GM18868 (cell line): ENCODE data around the gene VRK1.

ENCODE experiments used
- ATAC-seq: cut with Tn5 transposase; IDR thresholded peaks from one replicate; pipeline ENCODE4 v1.9.1; 2021; ENCODE audit warnings: mild to moderate bottlenecking, moderate library complexity; ENCODE audit not compliant: unreplicated experiment

Gene VRK1

DNA sequence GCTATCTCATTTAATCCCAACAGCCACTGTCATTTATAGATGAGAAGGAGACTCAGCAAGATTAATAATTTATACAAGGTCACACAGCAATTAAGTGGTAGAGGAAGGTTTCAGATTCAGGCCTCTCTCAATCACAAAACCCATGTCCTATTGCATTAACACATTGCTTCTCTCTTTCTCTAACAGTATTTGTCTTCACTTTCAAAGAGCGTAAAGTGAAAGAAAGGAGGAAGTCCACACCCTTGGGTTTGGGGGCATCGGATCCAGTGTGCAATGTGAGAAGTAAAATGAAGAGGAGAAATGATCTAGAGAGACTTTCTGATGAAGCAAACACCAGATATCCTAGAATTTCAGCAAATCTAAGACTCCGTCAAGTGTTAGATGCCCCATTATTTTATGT is 7.0 kb upstream of the VRK1 start:
- no peak for ATAC-seq

DNA sequence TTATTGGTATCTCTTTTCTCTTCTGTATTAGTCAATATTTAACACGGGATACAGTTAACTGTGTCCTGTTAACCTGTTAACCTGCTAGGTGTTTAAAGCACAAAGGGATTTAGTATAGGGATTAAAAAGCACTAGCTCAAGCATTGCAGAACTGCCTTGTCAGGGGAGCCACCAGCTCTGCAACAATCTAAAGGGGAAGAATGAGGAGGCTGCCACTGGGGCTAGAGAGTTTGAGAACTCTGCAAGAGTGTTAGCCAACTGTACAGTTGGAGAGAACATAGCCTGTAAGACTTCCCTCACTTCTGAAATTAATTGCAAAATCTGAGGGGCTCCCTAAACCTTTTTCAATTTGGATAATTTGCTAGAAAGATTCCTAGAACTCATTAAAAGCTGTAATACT is 6.5 kb upstream of the VRK1 start:
- no peak for ATAC-seq

DNA sequence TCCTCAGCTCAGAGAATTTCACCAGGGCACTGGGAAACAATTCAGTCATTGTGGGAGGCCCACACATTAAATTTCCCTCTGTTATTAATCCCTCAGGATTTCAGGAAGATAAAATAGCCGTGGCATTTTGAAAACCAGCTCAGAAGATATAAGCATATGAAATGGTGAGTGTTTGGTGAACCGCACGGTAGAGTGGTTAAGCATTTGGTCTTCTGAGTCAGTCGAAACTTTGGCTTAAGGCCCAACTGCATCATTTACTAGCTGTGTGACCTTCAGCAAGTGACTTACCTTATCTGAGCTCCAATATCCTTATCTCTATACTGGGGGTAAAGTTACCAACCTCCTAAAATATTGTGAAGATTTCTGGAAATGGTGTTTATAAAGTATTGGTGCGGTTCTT is 5.2 kb upstream of the VRK1 start:
- no peak for ATAC-seq

DNA sequence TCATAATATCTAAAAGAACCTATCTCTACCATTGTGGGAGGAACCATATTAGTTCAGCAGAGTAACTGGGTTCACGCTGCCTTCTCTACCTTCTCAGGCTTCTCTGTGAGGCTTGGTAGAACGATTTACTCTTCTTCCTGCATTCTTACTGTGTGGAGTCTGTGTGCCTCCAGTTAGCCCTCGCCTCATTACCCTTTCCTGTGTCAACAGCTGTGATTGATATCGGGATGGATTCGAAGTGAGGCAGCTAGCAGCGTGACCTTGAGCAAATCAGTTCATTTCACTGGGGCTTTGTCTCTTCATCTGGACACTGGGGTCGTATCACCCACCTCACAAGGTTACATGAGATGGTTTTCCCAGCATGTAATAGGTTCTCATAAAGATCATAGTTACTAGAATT is 4.6 kb upstream of the VRK1 start:
- no peak for ATAC-seq

DNA sequence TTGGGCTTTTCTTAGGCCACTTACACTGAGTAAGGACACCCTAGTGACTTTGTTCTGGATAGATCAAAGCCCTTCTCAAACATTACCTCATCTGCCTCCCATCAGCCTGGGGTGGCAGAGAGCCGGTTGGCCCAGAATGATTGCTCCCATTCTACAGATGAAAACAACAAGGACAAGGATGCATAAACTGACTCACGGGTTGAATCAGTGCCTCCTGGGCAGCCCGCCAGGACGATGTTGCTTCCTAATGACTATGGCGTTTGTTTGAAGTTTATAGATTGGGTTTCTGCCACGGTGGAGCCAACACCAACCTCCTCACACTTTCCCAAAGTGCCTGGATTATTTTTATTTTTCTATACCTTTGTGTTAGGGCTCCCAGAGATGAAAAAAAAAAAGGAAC is 3.6 kb upstream of the VRK1 start:
- ATAC-seq = no peak

DNA sequence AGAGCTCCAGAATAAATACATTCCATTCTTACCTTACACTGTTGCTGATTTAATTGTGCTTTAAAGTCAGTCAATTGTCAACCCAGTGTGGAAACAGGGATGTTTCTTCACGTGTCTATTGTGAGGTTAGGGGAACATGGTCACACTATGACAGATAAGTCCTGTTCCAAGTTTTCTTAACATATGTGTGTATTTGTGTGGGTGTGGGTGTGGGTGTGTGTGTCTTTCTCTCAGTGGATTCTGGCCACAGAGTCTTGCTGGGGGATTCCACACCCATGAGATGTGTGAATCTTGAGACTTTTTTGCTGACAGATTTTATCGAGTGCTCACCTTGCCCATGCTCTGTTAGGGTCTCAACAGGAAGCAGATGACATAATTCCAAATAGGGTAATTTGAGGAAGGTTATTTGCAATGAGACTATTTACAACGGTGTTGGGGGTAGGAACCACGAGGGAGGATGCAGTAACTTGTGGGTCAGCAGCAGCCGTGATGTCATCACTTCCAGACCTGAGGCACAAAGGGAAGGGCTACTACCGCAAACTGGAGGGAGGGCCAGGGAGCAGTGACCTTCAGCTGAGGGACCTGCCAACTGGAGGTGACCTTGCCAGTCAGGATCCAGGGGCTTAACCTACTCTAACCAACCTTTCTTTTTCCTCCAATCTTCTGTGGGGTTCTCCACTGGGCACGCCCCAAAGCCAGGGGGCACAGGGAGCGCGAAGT is 1.9 kb upstream of the VRK1 start:
- no peak for ATAC-seq

DNA sequence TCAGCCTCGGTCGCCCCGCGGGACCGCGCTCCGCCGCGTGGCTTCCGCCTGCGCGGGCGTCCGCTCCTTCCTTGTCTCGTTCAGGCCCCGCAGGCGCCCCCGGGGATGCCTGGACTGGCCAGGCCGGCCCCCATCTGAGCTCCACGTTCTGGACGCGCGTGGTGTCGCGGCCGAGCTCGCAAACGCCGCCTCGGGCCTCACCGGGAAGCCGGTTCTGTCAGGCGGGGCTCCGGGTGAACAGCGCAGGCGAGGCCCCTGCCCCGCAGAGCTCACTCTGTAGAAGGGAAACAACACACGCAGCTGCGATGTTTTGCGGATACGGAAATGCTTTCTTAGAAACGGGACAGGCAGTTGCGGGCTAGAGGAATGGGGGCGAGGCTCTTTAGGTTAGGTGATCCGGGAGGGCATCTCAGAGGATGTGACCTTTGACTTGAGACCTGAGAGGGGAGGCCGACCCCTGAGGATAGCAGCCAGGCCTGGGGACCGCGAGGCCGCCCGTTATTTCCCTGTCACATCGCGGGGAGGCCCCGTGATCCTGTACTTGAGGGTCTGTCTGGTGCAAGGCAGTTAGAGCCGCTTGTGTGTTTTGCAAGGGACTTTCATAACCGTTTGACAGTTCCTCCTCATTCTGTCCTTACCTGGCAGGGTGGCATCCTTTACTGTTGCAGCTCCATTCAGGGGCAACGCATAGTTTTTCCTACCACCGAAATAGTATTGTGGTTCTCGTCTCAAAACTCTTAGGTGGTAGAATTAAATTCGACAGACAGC is 584 bp downstream of the VRK1 start:
- peak; percentile 32 for ATAC-seq

DNA sequence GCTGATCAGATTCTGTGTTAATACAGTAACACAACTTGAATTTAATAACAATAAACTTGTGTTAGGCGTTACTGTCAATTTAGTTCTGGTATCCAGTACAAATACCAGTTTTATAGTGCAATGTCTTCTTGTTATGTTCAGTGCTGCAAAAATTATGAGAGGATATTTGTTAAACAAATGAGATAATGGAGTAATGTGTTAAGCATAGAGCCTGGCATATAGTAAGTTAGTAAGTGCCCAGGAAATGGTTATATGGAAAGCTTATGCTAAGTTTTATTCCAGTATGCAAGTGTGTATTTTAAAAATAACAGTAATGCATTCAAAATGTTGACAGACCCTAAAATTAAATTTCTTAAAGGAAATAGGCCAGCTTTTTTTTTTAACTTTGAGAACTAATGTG is 1.8 kb downstream of the VRK1 start:
- no peak for ATAC-seq

DNA sequence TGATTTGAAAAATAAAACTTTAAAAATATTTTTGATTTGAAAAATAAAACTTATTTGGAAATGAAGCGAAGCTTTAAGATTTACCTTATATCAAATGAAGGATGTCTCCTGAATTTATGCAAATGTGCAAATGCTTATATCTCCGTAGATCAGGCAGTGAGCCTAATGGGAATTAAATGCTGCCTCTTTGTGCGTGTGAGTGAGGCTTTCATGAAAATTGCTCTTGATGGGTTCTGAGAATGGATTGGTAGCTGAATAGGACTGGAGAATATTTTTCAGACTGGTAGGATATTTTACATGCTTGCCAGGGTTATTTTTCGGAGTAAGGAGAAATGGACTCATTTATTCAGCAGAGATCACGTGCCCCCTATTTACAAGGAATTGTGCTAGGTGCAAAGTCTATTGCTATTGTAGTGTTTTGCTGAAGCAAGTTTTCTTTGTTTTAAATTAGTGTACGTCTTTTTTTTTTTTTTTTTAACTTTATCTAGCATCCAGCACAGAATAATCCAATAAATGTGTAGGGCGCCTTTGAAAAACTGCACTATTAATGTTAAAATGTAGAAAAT is 2.4 kb downstream of the VRK1 start:
- ATAC-seq = no peak

DNA sequence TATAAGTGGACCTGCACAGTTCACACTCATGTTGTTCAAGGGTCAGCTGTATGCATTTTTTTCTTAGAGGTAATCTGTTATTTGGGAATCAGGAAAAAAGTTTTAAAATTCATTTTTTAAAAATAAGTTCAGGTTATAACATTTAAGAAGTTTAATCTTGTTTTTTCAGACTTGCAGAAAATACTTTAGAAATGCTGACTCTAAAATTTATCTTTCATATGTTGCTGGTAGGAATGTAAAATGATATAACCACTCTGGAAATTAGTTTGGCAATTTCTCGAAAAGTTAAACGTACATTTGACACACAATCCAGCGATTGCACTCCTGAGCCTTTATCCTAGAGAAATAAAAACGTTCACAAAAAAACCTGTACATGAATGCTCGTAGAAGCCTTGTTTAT is 4.7 kb downstream of the VRK1 start:
- ATAC-seq = no peak

DNA sequence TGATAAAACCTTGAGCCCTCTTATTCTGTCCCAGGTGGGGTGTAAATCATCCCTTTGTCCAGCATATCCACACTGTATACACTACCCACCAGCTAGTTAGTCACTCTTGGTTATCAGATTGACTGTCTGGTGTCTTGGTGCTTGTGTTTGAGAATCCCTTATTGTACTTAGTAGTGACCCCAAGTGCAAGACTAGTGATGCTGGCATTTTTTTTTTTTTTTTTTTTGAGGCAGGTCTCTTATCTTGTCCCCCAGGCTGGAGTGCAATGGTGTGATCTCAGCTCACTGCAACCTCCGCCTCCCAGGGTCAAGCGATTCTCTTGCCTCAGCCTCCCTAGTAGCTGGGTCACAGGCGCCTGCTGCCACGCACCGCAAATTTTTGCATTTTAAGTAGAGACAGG is 5.8 kb downstream of the VRK1 start:
- ATAC-seq = no peak

DNA sequence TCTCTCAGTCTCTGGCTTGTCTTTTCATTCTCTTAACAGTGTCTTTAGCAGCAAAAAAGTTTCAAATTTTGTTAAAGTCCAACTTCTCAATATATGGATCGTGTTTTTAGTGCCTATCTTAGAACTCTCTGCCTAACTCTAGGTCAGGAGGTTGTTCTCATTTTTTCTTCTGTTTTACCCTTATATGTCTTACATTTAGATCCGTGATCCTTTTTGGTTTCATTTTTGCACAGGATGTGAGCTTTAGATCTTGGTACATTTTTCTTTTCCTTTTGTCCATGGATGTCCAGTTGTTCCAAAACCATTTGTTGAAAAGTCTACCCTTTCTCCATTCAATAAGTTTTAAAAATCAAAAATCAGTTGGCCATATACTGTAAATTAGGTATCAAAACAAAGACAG is 6.8 kb downstream of the VRK1 start:
- peak; percentile 54 for ATAC-seq

DNA sequence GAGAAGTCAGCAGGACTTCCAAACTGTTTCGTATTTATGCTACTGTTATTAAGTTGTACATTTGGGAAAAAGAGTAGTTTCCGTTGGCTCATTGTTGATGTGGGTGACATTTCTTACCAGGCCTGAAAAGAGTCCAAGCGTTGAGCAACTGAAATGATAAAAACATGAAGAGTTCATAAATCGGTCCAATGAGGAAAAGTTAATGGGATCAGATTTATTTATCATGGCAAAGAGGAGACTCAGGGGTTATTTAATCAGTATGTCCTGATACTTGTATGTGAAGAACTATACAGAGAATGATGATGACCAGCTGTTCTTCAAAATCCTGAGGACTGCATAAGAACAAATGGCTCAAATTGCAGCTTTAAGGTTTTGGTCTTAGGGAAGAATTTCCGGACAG is 7.7 kb downstream of the VRK1 start:
- ATAC-seq = no peak

DNA sequence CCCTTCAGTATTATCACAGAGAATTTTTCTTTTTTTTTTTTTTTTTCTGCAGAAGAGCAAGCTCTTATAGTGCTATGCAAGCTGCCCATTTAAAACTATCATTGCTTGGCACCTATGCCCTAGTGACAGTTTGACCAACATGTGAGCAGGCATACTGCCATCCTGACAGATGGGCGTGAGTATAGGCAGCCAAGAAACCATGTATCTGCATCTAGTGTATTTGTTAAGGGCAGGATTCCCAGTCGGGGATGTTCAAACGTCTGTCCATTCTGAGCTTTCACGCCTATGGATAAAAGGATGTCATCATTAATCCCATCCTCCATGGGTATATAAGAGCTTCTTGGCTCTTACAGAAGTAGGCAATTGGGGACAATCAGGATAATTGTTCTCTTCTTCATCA is 8.8 kb downstream of the VRK1 start:
- ATAC-seq = no peak

DNA sequence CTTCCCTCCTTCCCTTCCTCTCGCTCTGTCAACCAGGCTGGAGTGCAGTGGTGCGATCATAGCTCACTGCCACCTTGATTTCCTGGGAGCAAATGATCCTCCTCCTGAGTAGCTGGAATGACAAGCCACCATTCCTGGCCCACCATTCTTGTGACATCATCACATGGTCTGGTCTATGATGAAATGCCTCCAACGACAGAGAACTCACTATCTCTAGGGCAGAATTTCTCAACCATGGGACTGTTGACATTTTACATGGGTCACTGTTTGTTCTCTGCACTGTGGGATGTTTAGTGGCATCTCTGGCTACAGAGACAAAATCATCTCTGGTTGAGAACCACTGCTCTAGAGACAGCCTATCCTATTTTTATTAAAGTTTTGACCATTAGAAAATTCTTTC is 9.7 kb downstream of the VRK1 start:
- no peak for ATAC-seq

DNA sequence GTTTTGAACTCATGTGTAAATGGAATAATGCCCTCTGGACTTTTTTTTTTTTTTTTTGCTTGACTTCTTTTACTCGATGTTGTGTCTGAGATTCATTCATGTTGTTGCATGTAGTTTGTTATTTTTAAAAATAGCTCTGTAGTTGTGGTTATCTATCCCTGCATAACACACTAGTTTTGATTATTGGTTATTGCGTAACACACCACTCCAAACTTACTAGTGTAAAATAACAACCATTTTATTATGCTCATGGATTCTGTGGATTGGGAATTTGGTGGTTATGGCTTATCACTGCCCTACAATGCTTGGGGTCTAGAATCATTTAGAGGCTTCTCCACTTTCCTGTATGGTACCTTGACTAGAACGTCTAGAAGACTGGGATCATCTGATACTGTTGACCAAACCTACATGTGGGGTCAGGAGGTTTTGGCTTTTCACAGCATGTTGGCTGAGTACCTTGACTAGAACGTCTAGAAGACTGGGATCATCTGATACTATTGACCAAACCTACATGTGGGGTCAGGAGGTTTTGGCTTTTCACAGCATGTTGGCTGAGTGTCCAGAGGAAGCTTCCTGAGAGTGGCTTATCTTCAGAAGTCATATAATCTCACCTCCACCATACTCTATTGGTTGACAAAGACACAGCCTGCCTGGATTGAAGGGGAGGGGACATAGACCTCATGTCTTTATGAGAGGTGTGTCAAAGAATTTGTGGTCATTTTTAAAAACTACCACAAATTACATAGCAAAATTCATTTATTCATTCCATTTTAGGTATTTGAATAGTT is 11.6 kb downstream of the VRK1 start:
- no peak for ATAC-seq

DNA sequence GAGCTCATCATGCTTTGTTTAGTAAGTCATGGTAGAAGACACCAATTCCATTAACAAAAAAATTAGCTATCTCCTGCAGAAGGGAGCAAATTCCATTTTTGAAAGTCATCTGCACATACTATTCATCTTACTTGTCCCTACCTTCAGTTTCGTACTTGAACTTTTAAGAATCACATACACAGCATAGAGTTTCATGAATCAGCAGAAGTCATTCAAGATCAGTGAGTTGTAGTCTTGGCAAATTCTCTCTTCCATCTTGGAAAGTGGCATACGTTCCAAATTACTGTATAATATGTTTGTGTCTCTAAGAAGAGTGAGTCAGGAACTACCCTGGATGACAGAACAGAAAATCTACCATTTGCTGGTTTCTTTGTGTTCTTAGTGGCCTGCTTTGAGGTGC is 14.1 kb downstream of the VRK1 start:
- ATAC-seq = no peak

DNA sequence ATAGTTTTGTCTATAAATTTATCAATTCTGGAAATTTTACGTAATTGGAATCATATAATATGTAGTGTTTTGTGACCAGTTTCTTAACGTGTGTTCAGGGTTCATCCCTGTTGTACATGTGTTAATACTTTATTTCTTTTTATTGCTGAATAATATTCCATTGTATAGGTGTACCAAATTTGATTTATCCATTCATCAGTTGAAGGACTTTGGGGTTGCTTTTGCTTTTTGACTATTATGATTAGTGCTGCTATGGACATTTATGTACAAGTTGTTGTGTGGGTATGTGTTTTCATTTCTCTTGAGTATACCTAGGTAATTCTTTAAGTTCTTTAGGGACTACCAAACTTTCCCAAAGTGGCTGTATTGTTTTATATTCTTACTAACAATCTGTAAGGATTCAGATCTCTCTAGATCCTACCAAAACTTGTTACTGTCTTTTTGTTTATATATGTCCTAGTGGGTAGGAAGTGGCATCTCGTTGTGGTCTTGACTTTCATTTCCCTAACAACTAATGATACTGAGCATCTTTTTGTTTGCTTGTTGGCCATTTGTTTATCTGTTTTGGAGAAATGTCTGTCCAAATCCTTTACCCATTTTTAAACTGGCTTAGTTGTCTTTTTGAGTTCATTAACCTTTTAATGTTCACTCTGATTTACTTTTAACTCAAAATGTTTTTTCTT is 14.9 kb downstream of the VRK1 start:
- peak; percentile 79 for ATAC-seq

DNA sequence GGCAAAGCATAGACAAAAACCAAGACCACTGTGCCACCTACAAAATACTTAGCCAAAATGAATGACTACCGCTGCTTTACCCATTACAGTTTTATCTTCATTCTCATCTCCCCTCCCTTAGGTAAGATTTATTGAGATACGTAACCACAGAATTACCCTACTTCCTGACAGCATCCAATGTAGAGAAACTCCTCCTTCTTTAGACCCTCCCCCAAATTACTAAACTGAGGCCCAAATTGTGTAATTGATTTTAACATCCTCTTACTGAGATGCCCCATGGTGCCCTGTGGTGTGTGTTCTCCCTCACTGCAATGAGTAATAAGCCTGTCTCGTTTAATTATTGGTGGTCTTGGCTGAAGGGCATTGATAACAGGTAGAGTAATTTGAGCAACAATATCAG is 19.1 kb downstream of the VRK1 start:
- no peak for ATAC-seq

DNA sequence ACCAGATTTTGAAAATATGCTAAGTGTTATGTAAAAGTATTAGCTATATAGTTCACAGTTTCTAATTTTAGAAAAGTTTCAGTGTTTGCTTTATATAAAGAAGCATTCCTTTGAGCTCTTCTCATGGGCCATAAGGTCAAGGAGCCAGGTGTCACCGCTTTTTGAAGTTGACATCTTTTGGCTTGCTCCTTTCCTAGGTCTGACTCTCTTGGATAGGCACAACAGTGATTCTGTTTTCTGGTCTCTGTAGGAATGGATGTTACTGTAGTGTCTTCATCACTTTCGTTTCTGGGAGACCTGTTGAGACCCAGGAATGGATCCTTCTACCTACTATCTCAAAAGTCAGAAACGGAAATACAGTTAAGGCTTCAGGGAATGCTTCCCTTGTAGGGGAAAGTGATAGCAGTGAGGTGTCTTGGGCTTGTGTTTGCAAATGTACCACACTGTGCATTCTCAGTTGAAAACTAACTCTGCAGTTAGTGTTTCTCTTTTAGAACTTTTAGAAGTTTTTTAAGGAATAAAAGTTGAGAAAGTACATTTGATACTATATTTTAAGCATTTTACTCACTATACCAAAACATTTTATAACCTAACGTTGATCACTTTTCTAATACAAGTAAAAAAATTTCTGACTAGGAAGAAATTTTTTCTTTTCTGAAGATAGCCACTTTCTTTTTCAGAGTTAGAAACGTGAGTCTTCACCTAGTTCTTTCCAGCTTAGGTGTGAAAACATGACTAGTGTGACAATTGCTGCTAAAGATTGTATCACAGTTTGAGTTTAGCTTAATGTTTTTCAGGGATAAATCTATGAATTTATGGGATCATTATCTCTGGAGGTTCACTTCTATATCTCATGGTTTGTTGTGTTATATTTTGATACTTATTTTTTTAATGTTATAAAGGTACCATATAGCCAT is 20.8 kb downstream of the VRK1 start:
- peak; percentile 51 for ATAC-seq
